NCI-H1105 treated with DMSO at 0.1 percent for 48 hours (cell line): Measurements from ENCODE around the gene KCNJ13.

Experiments
- DNase-seq: peaks from one replicate; lab custom pipeline; 2025; lab: John Stamatoyannopoulos, UW

Gene KCNJ13

DNA sequence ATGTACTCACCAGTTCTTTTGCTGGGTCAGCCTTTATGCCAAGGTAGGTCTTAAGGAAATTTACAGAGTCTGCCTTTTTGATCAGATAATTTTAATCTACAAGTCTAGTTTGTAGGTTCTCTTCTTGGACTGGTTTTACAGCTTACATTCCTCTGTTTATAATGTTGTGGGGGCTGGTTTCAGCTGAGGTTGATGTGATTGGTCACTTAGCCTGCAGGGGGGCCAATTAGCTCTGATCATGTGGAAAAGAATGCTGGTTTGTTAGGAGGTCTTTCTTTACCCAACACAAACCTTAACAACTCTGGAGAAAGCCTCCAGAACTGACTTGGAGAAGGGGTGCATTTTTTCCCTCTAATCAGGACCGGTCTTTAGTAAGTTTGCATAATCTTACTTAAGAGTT is at the start of gene KCNJ13:
Gene KCNJ13 (minus strand): TSS at position 131 of the 400 bp plus-strand sequence. CDS start 5,203 bp downstream, outside the sequence.
- no peak for DNase-seq

DNA sequence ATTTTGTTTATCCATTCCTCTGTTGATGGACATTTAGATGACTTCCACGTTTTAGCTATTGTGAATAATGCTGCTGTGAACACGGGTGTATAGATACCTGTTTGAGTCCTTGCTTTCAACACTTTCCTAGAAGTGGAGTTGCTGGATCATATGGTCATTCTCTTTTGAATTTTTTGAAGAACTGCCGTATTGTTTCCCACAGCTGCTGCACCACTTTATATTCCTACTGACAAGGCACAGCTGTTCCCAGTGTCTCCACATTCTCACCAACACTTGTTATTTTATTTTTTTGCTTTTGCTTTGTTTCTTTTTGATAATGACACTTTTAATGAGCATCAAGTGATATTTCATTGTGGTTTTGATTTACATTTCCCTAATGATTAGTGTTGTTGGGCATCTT is 41.4 kb upstream of the KCNJ13 start:
- no peak for DNase-seq

DNA sequence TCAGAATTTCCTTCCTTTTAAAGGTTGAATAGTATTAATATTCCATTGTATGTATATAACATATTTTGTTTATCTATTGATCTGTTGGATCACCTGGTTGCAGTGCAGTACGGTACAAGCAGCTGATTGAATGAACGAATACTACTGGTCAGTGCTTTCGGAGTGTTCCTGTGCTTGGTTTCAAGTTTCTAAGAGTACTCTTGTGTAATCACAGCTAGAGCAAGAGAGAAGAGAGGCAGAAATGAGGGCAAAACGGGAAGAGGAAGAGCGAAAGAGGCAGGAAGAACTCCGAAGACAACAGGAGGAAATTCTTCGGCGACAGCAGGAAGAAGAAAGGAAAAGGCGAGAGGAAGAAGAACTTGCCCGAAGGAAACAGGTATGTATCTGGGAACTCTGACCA is 40.3 kb upstream of the KCNJ13 start:
- no peak for DNase-seq

DNA sequence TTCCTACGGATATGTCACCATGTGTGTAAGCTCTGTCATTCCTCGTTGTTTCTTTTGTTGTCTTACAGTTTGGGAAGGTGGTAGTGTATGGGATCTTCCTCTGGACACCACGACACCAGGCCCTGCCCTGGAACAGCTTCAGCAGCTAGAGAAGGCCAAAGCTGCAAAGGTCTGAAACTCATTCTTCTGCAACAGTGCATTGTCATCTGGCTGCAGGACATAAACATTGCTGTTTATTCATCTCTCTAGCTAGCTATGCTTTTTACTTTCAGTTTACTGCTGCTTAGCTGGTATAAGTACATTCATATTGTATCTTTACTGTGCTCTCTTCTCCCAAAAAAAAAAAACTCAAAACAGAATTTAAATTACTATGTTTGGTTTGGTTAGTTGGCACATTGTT is 39.2 kb upstream of the KCNJ13 start:
- no peak for DNase-seq

DNA sequence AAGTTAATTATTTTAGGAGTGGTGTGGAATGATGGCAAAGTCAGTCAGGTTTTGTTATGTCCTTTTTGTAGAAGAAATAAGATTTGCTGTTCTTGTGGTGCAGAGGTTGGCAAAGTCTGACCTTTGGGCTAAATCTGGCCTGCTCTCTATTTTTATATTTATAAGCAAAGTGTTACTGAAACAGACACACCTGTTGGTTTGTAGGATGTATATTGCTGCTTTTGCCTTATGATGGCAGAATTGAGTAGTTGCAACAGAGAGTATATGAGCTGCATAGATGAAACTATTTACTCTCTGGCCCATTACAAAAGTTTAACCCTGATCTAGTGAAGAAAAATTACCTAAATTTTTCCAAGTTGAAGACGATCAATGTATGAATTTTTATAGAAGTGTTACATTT is 34.1 kb upstream of the KCNJ13 start:
- DNase-seq = no peak

DNA sequence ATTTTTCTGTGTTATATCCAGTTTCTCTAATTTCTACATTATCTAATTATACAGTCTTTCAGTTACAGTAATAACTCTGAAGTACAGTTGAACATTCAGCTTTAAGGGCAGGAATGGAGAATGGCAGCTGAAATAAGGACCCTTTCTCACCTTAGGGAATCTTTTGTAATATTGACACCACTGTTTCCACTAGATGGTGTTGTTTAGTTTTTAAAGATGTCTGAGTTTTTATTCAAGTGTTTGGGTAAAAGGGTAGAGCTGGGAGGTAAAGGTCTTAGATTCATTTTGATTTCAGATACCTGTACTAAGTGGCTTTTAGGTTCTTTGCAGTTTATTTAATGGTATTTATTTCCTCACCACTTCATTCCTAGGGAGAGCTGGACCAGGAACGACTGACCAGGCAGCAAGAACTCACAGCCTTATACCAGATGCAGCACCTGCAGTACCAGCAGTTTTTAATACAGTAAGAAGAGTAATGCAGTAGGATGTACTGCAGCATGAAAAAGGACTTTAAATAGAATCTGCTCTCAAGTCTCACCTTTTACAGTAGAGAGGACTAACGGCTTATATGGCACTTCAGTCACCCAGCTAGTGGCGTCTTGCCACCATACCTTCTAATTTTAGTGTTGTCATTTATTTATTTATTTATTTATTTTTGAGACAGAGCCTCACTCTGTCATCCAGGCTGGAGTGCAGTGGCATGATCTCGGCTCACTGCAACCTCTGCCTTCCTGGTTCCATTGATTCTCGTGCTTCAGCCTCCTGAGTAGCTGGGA is 33.2 kb upstream of the KCNJ13 start:
- DNase-seq = no peak

DNA sequence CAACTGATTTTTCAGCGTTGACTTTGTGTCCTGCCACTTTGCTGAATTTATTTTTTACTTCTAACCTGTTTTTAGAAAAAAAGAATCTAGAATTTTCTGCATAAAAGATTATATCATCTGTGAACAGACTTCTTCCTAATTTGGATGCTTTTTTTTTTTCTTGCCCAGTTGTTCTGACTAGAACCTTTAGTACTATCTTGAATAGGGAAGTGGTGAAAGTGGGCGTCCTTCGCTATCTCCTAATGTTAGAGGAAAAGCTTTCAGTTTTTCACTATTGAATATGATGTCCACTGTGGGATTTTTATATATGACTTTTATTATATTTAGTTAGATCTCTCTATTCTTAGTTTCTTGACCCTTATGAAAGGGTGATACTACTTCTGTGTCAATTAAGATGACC is 25.7 kb upstream of the KCNJ13 start:
- no peak for DNase-seq

DNA sequence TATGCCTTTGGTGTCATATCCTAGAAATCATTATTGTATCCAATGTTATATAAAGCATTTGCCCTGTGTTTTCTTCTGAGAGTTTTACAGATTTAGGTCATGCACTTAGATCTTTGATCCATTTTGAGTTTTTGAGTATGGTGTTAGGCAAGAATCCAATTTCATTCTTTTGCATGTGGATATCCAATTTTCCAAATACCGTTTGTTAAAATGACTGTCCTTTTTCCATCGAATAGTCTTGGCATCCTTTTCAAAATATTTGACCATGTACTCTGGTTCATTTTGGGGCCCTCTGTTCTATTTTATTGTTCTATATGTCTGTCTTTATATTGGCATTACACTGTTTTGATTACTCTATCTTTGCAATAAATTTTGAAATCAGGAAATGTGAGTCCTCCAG is 23.8 kb upstream of the KCNJ13 start:
- no peak for DNase-seq

DNA sequence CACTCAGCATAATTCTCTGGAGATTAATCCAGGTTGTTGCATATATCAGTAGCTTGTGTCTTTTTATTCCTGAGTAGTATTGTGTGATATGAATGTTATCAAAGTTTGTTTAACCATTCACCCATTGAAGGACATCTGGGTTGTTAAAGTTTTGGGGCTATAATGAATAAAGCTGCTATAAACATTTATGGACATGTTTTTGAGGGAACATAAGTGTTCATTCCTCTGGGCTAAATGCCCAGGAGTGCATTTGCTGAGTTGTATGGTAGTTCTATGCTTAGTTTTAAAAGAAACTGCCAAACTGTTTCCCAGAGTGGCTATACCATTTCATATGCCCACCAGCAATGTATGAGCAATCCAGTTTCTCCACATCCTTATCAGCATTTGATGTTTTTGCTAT is 21.8 kb upstream of the KCNJ13 start:
- DNase-seq = no peak

DNA sequence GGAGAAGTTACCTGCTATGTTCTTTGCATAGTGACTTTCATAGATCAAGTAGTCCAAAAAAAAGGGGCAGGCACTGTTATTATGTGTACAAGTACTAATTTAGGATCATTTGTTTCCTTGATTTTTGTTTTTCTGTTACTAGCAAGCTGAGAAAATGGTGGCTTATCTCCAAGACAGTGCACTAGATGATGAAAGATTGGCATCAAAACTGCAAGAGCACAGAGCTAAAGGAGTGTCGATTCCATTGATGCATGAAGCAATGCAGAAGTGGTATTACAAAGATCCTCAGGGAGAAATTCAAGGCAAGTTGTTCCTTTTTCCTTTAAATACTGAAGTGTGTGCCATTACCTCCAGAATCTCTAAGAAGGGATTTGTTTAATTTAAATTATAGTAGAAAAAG is 19.6 kb upstream of the KCNJ13 start:
- DNase-seq = no peak

DNA sequence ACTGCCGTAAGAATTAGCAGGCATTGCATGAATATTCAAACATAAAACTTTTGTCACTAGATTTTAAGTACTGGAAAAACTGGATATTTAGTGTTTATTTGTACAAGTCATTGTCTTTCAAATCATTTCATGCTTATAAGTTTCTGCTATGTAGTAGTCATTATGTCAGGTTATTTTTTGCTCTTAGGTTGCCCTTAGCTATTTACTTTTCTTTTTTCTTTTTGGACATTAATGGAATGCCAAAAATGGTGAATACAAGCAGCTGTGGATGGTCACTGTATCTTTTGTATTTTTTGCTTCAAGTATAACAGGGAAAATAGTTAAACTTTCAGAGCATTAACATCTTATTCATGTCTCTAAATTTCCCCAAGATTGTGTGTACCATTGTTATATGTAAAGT is 18.6 kb upstream of the KCNJ13 start:
- DNase-seq = no peak

DNA sequence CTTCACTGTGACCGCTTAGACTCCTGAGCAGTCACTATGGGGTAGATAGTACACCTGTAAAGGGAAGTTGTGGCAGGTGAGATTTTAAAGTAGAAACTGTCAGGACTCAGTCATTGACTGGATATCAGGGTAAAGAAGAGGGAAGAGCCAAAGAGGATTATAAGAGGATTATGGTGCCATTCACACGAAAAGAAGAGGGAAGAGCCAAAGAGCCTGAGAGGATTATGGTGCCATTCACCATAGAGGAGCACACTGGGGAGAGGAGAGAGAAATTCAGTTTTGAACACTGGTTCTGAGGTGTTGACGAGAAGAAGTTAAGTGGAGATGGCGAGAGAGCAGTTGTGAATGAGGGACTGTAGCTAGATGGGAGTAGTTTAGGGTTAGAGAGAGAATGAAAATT is 16.9 kb upstream of the KCNJ13 start:
- no peak for DNase-seq

DNA sequence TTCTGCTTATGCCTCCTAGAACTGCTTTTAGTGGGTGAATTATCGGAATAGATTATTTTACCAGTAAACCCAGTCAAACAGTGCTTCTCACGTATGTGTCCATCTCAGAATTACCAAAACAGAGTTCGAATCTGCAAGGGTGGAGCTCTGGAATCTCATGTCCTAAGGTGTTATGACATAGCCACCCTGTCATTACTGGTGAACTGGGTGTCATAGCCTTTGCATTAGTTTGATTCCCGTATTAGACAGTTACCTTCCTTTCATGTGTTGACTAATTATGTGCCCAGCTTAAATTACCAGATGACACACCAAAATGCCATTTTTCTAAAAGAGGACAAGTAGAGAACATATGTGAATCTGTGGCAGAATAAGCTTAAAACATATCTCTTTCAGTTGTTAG is 15.2 kb upstream of the KCNJ13 start:
- no peak for DNase-seq

DNA sequence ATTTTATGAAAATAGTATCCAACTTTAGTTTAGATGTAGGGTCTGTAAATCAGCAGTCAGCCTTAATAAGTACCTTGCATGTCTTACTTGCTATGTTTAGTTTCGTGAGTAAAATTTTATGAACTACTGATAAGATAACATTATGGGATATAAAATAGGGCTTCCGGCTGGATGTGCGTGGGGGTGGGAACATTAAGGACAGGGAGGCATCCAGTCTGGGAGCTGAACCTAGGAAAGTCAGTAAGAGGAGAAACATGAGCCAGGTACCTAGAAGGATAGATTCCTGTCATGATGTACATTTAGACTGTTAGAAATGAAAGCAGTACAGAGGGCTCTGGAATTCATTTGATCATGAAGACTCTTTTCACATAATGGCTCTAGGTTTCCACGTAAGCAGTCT is 12.7 kb upstream of the KCNJ13 start:
- no peak for DNase-seq

DNA sequence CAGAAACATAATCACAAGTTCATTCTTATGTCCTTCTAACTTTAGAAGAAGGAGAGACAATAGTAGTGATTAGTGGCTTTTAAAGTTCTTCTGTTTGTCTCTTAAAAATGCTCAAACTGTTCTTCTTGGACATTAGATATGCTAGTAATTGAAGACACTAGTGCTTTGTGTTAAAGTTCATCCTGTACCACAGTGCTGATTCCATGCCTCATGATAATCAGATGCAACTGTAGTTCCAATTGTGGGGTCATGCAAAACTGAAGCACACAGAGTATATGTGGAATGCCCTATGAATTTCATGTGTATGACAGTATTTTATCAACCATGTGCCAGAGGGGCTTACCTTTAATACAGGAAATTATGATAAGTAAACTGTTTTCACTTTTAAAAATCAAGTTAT is 11.4 kb upstream of the KCNJ13 start:
- DNase-seq = no peak

DNA sequence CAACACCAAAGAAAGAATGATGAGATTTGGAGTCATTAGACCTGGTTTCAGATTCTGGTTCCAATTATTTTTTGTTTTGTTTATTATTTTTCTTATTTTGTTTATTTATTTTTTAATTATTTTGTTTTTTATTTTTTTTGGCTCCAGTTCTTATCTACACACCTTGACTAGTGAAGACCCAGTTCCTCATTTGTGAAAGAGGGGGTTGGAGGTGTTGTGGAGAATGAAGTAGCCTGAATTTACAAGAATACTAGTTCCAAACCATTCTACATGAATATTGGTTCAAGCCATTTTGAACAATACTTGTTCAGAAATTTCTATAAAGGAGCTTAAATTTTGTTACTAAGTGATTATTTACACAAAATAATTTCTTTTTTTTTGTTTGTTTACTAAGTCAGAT is 6.9 kb upstream of the KCNJ13 start:
- DNase-seq = no peak

DNA sequence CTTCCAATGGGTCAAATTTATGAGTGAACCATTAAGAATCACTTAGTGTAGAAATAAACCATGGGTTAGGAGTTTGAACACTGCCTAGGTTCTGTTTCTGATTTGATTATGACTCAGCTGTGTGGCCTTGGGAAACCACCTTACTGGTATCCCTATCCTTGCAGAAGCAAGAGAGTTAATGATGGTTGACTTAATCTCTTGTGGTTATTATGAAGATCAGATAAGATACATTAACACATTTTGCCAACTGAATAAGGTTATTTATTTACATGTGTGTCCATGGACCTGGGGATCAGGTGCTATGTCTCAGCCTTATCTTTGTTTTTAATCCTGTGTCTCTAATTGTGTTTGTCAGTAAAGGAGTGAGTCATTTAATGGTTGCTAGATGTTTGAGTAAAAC is 5.4 kb upstream of the KCNJ13 start:
- DNase-seq = no peak

DNA sequence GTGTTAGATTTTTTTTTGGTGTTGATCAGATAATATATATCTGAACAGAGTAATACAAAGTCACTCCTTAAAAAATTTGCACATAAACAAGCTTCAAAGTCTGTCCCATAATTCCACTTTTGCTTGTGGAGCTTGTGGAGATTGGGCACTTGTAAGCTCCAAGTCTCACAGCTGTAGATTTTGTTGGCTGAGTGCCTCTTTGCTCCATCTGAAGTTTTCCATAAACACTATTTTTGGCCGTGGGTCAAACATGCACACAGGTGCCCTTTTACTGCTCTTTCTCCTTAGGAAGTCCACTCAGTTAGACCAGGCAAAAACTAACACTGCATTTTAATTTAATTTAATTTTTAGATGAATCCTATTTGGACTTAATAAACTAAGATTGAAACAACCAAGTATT is 3.6 kb upstream of the KCNJ13 start:
- DNase-seq = peak; percentile 57

DNA sequence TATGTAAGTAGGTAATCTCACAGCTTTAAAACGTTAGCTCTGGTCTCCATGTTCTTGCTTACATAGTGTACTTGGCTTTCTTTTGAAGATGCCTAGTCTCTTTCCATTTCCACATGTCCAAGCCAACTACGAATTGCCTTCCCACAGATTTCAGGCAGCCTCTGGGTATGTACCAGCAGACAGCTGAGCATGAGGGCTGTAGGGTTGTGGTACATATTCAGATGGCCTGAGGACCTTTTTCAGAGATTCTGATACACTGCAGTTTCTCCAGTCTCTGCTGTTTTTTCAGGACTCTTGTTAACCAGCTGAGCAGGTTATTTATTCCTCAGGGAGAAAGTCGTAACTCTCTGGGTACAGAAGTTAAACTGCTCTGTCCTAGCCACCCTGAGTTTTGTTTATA is 3.1 kb upstream of the KCNJ13 start:
- no peak for DNase-seq

DNA sequence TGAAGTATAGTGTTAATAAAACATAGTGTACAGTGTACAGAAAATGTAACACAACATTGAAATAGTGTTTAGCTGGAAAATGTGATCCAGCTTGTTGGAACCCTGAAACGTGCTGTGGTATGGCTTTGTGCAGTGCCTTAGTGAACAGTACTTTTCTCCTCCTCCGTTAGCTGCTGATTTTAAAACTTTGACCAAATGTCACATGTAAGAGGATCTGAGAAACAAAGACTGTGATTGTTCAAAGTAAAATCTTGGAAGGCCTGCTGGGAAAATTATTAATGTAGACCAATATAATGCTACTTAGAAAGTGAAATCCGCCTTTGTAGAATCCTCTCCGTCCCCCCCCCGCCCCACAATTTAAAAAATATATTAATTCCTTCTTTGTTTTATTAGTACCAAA is 911 bp upstream of the KCNJ13 start:
- no peak for DNase-seq

DNA sequence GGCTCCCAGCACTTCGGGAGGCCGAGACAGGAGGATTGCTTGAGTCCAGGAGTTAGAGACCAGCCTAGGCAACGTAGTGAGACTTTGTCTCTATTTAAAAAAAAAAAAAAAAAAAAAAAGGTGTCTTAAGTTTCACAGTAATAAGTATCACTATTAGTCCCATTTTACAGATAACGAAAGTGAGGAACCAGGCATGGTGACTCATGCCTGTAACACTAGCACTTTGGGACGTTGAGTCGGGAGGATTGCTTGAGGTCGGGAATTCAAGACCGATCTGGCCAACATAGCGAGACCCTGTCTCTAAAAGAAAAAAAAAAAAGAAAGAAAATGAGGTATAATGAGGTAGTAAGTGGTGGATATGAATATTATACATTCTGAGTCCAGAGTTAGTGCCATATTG is 2.5 kb downstream of the KCNJ13 start:
- no peak for DNase-seq

DNA sequence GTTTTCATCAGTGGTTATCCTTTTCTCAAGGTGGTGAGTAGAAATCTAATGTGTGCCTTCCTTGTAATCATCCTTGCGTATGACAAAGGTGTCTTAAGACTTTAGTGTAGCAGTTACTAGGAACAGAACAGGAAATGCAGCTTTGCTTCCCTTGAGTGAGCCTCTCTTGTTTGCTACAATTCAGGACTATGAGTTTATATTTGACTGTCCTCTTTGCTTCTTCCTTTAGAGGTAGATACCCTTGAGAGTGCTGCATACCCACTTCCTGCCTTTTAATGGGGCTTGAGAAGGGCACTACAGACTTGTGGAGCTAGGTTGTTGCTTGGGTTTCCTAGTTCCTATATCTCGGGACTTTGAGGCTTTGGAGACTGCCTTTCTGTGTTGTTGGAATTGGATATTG is 3.8 kb downstream of the KCNJ13 start:
- no peak for DNase-seq

DNA sequence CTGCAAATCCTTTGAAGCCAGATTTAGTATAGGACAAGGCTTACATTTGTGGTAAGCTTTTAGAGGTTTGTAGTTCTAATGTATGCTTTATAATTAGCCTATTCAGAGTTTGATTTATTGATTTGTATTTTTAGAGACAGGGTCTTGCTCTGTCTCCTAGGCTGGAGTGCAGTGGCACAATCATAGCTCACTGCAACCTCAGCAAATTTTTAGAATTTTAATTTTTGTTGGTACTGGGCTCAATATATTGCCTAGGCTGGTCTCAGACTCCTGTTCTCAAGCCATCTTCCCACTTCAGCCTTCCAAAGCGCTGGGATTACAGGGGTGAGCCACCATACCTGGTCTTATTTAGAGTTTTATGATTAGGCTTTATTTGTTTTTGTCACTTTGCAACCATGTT is 4.5 kb downstream of the KCNJ13 start:
- DNase-seq = no peak

DNA sequence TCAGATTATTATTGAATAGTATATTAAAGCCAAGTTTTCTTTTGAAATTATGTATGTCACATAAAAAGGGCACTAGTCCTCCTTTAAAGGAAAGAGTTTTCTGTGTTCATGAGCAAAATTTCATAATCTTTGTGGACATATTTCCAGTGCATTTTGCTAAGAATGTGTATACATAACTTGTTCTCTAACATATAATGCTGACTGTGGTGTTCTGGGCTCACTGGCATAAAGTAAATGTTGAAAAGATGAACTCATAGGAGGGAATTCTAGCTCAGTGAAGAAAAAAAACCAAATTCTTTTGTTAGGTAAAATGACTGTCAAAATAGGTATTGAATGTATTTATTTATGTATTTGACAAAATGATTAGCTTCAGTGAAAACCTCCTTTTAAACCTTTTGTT is 6.2 kb downstream of the KCNJ13 start:
- DNase-seq = no peak

DNA sequence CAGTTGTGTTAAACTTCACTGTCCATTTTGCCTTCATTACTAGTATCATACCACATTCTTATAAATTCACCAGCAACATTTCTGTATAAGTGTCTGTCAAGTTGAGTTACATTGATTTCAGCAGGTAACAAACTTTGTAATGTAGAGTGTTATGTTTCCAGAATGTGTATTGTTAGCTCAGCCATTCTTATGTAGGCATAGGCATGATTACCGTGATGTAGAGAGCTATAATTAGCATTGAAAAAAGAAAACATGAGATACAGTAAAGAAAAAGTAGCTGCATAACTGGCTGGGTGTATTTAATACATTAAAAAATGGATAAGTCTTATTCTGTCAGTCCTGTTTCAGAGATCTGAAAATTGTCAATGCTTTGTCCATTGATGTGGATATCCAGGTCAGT is 8.5 kb downstream of the KCNJ13 start:
- no peak for DNase-seq
